HG03039 (cell line): Measurements from ENCODE around the gene CHI3L2.

ENCODE experiments used
- ATAC-seq: cut with Tn5 transposase; IDR thresholded peaks from one replicate; pipeline ENCODE4 v1.9.1; 2021; ENCODE audit warnings: mild to moderate bottlenecking, moderate library complexity; ENCODE audit not compliant: unreplicated experiment

CHI3L2 gene

GRCh38 chr1:111290104-111290503 lies 62.6 kb downstream of the CHI3L2 start:
- no peak for ATAC-seq

DNA sequence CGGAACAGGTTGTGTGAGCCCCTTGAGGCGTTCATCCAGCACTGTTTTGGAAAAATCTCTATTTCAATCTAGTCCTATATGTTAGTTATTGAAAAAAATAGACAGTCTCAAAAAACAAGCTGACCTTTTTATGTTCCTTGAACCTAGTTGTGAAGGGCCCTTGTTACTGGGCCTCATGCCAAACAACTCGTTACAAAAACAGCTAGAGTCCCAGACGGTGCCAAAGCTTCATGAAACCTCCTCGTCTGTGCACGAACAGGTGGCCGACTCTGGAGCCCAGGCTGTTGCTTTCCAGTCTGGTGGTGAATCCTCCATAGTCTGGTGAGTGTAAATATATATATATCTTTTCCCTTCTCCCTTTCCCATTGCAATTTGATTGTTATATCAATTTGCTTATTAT lies 63.1 kb downstream of the CHI3L2 start, which contains the start of gene CHIA:
Gene CHIA (plus strand): TSS at position 222 of the 400 bp plus-strand sequence. CDS start 19,617 bp downstream, outside the sequence.
- no peak for ATAC-seq
